Heart right ventricle (tissue), 16 donors: ENCODE measurements around the gene CAMK2G. TPM values are rescaled to one million over a fixed set of nuclear protein-coding genes. Genes with fewer than 3 reads are reported as not detected.

Experiments used
- ATAC-seq, 8 donors: fragments of 200-7000 bp; cut with Tn5 transposase; one replicate each; pipeline ENCODE4 v1.9.1; 2020; ENCODE audit warnings: mild to moderate bottlenecking in 8 of 8, moderate library complexity in 8 of 8, moderate number of reproducible peaks in 1 of 8
- DNase-seq, 2 donors: peaks; one replicate each; pipeline ENCODE4 v3.0.0-alpha.2; 2020
- H3K27ac ChIP-seq, 10 donors: fragments of 200-600 bp; sonication (generic) in 2 of 10; one replicate each; pipeline versions ENCODE4 v1.5.0 to v1.8.0; 2020 to 2022; ENCODE audit warnings: mild to moderate bottlenecking in 3 of 10
- H3K27me3 ChIP-seq, 7 donors: fragments of 200-600 bp; one replicate each; pipeline ENCODE4 v1.8.0; 2021 to 2022; ENCODE audit warnings: mild to moderate bottlenecking in 2 of 7
- H3K36me3 ChIP-seq, 9 donors: fragments of 200-600 bp; sonication (generic) in 1 of 9; one replicate each; pipeline versions ENCODE4 v1.5.0 to v1.8.0; 2020 to 2022; ENCODE audit warnings: mild to moderate bottlenecking in 2 of 9
- H3K4me1 ChIP-seq, 9 donors: fragments of 200-600 bp; sonication (generic) in 1 of 9; one replicate each; pipeline versions ENCODE4 v1.5.0 to v1.8.0; 2020 to 2022; ENCODE audit warnings: mild to moderate bottlenecking in 4 of 9
- H3K4me3 ChIP-seq, 10 donors: fragments of 200-600 bp; sonication (generic) in 2 of 10; one replicate each; pipeline versions ENCODE4 v1.5.0 to v1.8.0; 2020 to 2022; ENCODE audit warnings: mild to moderate bottlenecking in 7 of 10, moderate library complexity in 2 of 10
- H3K9me3 ChIP-seq, 11 donors: fragments of 200-600 bp in 10 of 11; sonication (generic) in 2 of 11; one replicate each; pipeline versions ENCODE4 v1.5.0 to v1.8.0; 2013 to 2022; ENCODE audit warnings: mild to moderate bottlenecking in 2 of 11, control low read depth in 1 of 11, moderate library complexity in 1 of 11
- WGBS, 2 donors: extraction: QIAGEN DNeasy Blood & Tissue Kit; methylation state at CpG; one replicate each; pipeline ENCODE4 v1.1.7; 2013; ENCODE audit warnings: inconsistent platforms in 1 of 2; 5-methylcytosine and 5-hydroxymethylcytosine counted together
- intact Hi-C, 10 donors: fragments of 100-400 bp; cut with DNase I; formaldehyde crosslinking; loops; one replicate each; pipeline versions ENCODE4 v1.11.1 to v1.14.2; 2022
- polyA plus RNA-seq, 2 donors: library from polyadenylated mRNA; stranded (reverse); fragments of 200-250 nt; gene quantifications; one replicate each; pipeline ENCODE4 v1.2.3, GENCODE V29; 2013
- total RNA-seq, 10 donors: library from RNA; stranded (reverse); fragmentation: NEBNext Ultra II Directional in 3 of 10; extraction: Animal tissue kit (Norgen Biotek cat#: 25700) in 3 of 10; gene quantifications; one replicate each; pipeline versions ENCODE4 v1.2.1 to v1.2.4, GENCODE V29; 2021 to 2023
- TF ChIP-seq, protein P1 (sequence below), 9 donors: fragments of 200-600 bp; sonication (generic) in 2 of 9; IDR thresholded peaks; one replicate each; pipeline versions ENCODE4 v1.5.0 to v1.8.0; 2021 to 2022; ENCODE audit warnings: antibody characterized with exemption in 9 of 9, mild to moderate bottlenecking in 5 of 9, moderate library complexity in 1 of 9
- donor health status: Arrhythmogenic right ventricular cardiomyopathy.
- donor health status: ischemic (EF 13 %, LVEDD 7.1; RV severe dilation, severe dysfunction).
- donor health status: healthy with polysubstance abuse.
- donor health status: DM: no; HTN: yes; CAD: no.
- donor health status: DM: no; HTN: no; CAD: no.
- donor health status: ischemic (EF 25% LVEDD 6.9; RV normal size, moderate dysfunction).
- donor health status: ischemic (EF 25% LVEDD 5.7; RV mildly dilated, moderate dysfunction).
- donor health status: healthy.
- donor health status: DM: yes; HTN: yes; CAD: no.
- donor health status: Ischemic cardiomyopathy.
- donor health status: ischemic (EF 35%, LVEDD 5.7; RV mildly dilated, moderate dysfunction).
- donor health status: nonischemic (EF 11% LVEDD 7.7; RV severe dilation, severe dysfunction).
- donor health status: DM: yes; HTN: yes; CAD: no.
- donor health status: PGD.
- donor health status: ischemic (EF 29% LVEDD 5.4; RV normal size, mild dysfunction).
- donor health status: nonischemic (EF 23%, LVEDD 6.1; RV moderate dilation, normal function).

CAMK2G gene
- total and polyA plus RNA-seq, 12 donors, result 8.5 to 16.7 (median 11.8) TPM

DNA sequence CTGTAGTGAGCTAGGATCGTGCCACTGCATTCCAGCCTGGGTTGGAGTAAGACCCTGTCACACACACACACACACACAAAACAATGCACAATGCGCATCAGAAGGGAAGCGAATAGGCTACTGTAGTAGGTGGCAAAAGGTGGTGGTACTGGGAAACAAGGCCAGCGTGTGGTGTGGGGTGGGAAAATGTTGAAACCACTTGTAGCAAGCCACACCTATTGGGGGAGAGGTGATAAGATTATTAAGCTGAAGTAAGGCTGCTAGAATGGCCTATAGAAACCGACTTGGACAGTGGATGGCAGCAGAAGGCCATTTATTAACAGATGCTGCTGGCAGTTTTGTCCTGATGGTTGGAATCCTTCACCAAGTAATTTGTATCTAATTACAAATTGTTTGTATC, 99.7 kb downstream of the CAMK2G start:
- Histone ChIP-seq H3K4me3 (peak overlapping the region in 7 of 10 donors; percentile 73 to 99 (median 85)), H3K4me1 (peaks cover 24 to 48% (median 42%) of the 10 kb centered on the region in 9 donors), H3K9me3 (no peaks in the 10 kb centered on the region), H3K27ac (peak overlapping the region in 2 of 10 donors; percentile 99 to 100), H3K36me3 (peaks cover 0 to 81% (median 29%) of the 10 kb centered on the region in 9 donors), H3K27me3 (no peaks in the 10 kb centered on the region)
- no peak for DNase-seq
- TF ChIP-seq, protein P1, sequence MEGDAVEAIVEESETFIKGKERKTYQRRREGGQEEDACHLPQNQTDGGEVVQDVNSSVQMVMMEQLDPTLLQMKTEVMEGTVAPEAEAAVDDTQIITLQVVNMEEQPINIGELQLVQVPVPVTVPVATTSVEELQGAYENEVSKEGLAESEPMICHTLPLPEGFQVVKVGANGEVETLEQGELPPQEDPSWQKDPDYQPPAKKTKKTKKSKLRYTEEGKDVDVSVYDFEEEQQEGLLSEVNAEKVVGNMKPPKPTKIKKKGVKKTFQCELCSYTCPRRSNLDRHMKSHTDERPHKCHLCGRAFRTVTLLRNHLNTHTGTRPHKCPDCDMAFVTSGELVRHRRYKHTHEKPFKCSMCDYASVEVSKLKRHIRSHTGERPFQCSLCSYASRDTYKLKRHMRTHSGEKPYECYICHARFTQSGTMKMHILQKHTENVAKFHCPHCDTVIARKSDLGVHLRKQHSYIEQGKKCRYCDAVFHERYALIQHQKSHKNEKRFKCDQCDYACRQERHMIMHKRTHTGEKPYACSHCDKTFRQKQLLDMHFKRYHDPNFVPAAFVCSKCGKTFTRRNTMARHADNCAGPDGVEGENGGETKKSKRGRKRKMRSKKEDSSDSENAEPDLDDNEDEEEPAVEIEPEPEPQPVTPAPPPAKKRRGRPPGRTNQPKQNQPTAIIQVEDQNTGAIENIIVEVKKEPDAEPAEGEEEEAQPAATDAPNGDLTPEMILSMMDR (IDR thresholded peaks at IDR 0.05), result peak in 1 of 9 donors; percentile 17
- intact Hi-C loops, result no loop called here
- 10 to 23% methylated on average over 5 of the region's 5 CpGs for WGBS, 2 donors
- no peak for ATAC-seq

DNA sequence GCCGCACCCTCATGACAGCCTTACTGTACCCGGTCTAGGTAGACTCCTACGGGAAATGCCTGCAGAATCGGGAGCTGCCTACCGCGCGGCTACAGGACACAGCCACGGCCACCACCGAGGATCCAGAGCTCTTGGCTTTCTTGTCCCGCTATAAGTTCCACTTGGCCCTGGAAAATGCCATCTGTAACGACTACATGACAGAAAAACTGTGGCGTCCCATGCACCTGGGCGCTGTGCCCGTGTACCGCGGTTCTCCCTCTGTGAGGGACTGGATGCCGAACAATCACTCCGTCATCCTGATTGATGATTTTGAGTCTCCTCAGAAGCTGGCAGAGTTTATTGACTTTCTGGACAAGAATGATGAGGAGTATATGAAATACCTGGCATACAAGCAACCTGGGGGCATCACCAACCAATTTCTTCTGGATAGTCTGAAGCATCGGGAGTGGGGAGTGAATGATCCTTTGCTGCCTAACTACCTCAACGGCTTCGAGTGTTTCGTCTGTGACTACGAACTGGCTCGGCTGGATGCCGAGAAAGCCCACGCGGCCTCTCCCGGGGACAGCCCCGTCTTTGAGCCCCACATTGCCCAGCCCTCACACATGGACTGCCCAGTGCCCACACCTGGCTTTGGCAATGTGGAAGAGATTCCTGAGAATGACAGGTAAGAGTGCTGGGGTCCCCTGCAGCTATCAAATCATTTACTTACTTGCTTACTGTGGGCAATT, 101.0 kb downstream of the CAMK2G start:
- intact Hi-C loops, result loop anchor here in 1 of 10 donors (2.0 kb wide), 1 partner anchor 21 kb away; no protein-coding TSS in a partner anchor
- ATAC-seq (peak in 3 of 8 donors; percentile 0 to 7 (median 0)), DNase-seq (no peak)
- TF ChIP-seq, protein P1 (IDR thresholded peaks at IDR 0.05), result no peak
- Histone ChIP-seq H3K27ac (peak overlapping the region; percentile 86 to 100 (median 98)), H3K9me3 (no peaks in the 10 kb centered on the region), H3K27me3 (no peaks in the 10 kb centered on the region), H3K4me3 (peak overlapping the region; percentile 71 to 99 (median 83)), H3K4me1 (peaks cover 24 to 48% (median 42%) of the 10 kb centered on the region in 9 donors), H3K36me3 (peaks cover 0 to 81% (median 36%) of the 10 kb centered on the region in 9 donors)
- WGBS, 2 donors, result 2% methylated on average over 29 of the region's 29 CpGs

DNA sequence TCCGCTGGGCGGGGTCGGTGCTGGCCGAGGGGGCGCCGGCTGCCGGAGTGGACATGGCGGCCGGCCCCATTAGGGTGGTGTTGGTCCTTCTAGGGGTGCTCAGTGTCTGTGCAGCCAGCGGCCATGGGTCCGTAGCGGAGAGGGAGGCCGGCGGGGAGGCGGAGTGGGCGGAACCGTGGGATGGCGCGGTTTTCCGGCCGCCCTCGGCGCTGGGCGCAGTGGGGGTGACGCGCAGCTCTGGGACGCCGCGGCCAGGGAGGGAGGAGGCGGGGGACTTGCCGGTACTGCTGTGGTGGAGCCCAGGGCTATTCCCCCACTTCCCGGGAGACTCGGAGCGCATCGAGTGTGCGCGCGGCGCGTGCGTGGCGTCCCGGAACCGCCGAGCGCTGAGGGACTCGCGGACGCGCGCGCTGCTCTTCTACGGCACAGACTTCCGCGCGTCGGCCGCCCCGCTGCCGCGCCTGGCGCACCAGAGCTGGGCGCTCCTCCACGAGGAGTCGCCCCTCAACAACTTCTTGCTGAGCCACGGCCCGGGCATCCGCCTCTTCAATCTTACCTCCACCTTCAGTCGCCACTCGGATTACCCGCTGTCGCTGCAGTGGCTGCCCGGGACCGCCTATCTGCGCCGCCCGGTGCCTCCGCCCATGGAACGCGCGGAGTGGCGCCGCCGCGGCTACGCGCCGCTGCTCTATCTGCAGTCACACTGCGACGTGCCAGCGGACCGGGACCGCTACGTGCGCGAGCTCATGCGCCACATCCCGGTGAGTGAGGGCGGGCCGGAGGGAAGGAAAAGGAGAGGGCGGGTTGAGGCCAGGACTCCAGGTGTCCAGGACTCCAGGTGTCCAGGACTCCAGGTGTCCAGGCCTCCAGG, 101.8 kb downstream of the CAMK2G start:
- WGBS, 2 donors, result 0% methylated on average over 93 to 101 of the region's 101 CpGs
- peaks cover 0 to 81% (median 44%) of the 10 kb centered on the region in 9 donors for H3K36me3 ChIP-seq
- peak overlapping the region; percentile 86 to 100 (median 98) for H3K27ac ChIP-seq
- TF ChIP-seq, protein P1 (IDR thresholded peaks at IDR 0.05), result peak in 5 of 9 donors; percentile 20 to 43 (median 39)
- H3K9me3 ChIP-seq, result no peaks in the 10 kb centered on the region
- peak overlapping the region; percentile 71 to 99 (median 83) for H3K4me3 ChIP-seq
- intact Hi-C loops, result loop anchor here in 1 of 10 donors (1.0 to 2.0 kb wide), 2 partner anchors 20 to 28 kb away; partner anchors contain the start of gene SEC24C
- peaks cover 24 to 47% (median 42%) of the 10 kb centered on the region in 9 donors for H3K4me1 ChIP-seq
- ATAC-seq (peak; percentile 81 to 94 (median 90)), DNase-seq (peak; percentile 76 to 83)
- no peaks in the 10 kb centered on the region for H3K27me3 ChIP-seq
